EH (cell line): ENCODE data around the gene S100PBP.

Experiments
- DNase-seq: peaks from one replicate; pipeline ENCODE4 v3.0.0-alpha.2; 2015; ENCODE audit warnings: low read depth

Gene S100PBP

DNA sequence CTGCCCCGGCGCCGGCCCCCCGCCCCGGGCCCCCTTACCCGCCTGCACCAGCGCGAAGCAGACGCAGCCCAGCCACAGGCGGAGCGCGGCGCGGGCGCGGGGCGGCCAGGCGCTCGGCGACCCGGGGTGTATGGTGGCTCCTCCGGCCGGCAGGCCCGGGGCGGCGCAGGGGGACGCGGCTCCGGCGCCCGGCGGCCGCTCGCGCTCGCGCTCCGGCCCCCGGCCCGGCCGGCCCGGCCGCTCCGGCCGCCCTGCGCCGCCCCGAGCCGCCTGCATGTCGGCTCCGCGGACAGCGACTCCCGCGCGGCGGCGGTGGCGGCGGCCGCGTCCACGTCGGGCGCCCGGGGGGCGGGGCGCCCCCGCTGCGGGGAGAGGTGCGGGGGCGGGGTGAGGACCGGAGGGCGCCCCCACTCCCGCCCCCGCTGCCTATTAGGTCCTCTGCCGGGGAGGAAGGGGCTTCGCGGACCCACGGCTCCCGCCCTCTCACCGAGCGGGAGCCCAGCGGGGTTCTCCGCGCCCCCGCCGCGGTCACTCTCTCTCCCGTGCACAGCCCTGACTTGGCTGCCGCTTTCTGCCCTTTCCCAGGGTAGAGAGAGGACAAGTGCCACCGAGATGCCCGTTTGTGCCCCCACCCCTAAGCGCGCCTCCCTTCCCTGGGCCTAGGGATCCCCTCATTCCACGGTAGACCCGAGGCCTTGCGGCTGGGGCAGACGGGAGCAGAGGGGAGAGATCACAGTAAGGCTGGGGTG, 53.3 kb downstream of the S100PBP start, which contains the start of gene FNDC5:
TSS of gene FNDC5 (minus strand) at position 298 of the 749 bp plus-strand sequence.
- peak; percentile 51 for DNase-seq

DNA sequence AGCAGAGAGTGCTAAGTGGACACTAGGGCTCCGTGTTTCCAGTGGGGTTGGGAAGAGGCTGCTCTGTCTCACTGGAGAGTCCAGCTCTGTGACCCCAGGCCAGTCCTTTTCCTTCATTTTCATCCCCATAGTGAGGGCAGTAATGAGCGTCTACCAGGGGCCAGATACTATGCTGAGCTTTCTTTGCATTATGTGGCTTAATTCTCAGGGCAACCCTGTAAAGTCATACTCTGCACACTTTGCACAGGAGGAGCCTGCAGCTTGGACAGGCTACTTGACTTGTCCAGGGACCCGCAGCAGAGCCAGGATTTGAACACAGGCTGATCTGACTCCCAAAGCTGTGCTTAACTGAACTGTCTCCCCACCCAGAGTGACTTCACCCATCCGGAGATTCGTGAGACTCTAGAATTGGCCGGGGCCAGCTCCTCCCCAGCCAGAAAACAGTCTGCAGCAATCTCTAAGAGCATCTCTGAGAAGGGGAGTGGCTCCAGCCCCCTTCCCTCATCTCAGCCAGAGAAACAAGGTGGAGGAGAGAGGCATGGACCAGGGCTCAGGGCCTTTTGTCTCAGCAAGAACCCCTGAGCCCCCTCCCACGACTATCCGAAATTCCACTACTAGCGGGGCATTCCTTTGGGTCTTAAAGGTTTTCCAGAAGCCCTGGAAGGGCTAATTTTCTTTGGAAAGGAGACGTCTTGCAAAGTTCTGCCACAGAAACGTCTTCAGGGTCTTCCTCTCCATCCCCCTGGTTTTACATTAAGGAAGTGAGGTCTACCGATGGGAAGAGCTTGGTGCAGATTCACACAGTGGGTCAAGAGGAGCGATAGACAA, 54.1 kb downstream of the S100PBP start:
- no peak for DNase-seq

DNA sequence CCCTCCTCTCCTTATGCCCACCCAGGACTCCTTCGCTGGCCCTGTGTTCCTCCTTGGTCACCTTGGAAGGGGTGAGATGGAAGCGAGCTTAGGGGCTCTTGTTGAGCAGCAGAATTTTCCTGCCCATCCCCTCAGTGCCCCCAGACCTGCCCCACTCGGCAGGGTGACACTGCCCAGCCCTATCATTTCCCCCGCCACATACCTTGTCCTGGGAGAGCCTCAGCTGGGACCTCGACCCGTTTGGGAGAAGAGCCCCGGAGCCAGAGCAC, 54.7 kb downstream of the S100PBP start:
- no peak for DNase-seq

DNA sequence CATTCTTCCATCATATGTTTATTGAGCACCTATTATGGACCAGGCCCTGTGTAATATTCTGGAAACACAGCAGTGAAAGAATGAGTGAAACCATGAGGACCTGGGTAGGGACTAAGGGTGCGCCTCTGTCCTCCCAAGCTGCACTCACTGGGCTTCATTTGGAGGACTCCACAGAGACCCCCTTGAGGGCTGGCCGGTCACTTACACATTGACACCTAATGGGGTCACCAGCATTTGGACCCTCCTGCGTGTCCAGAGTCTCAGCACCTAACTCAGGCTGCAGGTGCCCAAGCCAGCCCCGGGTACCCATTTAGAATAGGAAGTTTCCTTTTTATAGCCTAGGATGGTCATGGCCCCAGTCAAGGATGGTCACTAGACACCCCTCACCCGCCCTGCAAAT, 56.0 kb downstream of the S100PBP start:
- no peak for DNase-seq

DNA sequence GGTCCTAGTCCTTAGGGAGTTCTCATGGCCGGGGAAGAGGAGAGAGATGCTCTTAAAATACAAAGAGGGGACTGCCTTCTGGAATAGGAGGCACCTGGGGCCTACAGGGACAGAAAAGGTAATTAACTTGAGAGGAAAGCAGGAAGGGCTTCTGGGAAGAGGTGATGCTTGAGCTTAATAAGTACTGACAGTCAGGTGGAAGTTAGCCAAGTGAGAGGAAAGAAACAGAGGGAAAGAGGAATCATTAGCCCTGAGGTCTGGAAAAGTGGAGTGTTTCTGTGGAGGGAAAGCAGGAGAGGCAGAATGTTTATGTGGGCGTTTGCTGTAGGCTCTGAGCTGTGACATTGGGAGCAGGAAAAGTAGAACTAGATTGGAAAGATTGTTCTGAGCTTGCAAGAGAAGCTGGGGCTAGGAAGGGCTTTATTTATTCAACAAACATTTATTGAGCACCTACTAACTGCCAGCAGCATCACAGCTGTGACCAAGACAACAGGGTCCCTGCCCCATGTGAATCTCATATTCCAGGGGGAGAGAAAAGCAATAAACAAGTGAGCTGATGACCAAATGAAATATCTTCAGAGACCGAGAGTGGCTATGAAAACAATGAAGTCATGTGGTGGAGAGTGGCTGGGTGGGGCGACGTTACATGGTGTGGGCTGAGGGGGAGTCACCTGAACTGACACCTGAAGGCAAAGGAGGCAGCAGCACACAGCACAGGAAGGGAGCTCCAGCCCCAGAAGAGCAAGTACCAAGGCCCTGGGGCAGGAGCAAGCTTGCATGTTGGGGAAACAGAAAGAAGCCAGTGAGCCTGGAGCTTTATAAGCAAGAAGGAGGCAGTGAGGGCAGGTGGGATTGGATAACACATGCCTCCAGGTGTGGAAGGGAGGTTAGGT, 57.7 kb downstream of the S100PBP start:
- DNase-seq: no peak

DNA sequence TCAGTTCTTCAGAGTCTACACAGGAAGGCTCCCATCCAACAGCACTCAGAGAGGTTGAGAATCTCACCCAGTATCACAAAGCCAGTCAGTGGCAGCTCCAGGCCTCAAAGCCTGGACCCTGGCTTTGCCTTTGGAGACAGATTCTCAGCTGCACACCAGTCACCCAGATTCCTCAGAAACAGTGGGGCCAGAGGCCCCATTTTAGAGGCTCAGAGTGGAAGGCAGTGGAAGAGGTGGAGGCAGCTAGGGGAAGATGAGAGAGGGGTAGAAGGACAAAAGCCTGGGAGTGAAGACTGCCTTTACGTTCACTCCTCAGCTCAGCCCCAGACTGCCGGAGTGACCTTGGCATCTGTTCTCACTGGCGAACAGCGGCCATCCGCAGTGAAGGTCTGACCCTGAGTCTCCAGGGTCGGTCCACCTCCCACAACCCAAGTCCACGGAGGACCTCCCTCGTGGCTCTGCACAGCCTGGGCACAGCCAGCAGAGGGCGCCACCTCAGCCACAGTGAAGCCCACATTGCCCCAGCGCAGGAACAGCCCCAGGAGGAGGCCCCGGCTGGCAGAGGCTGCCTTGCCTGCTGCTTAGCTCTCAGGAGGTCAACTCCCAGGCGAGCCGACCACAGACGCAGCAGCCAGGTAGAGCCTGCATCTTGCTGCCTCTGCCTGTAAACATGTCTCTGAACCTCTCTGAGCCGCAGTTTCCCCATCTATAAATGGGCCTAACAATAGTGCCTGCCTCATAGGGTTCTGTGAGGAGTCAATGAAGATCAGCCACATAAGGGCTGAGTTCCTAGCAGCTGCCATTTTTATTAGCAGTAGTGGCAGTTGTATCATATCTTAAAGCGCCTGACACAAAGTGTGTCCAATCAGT, 59.1 kb downstream of the S100PBP start:
- peak; percentile 52 for DNase-seq

DNA sequence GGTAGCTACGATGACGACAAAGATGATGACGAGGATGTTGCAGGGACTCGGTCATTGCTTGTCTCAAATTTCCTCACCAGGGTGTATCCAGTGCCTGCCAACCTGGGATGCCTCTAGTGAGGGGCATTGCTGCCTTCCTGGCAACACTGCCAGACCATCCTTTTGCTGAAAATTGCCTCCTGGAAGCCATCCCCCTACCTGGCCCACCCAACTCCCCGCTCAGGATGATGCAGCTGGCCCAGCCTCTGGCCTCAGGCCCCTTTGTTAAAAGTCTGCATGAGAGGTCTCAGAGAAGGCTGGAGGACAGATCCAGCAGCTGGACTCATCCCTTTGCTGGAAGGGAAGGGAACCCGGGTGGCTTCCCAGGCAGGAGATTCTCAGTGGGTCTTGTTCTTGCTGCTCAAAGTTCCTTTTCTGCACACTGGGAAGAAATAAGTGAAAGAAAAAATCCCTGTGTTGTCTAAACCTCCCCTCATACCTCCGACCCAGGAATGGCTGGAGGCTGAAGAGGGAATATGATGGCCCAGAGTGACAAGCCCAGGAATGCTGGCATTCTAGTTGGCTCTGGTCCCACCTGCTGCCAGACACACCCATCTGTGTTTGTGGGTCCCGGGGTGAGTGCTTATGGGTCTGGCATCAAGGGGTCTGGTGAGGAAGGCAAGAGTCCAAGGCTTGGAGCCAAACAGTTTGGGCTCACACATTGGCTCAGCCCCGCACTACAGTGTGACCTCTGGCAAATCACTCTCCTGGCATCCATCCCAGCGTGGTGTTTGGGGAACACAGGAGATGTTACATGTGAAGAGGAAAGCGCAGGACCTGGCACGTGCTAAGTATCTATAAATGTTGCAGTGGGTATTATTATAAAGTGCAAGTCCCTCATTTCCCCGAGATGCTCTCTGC, 60.0 kb downstream of the S100PBP start:
- no peak for DNase-seq

DNA sequence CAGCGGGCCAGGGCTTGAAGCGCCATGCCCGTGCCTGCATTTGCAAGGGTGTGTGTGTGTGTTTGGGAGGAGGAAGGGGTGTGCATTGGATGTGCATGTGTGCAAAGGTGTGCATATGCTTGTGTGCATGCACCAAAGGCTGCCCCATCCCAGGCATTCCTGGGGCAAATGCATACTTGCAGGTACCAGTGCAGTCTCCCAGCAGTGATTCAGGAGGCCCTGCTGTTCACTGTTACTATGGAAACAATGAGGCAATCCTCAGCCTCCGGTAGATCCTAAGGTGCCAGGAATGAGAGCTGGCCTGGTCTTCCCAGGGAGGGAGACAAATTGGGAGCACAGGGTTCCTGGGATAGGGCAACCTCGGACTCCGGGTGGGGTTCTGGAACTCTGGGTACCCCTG, 60.7 kb downstream of the S100PBP start:
- DNase-seq: peak; percentile 36

DNA sequence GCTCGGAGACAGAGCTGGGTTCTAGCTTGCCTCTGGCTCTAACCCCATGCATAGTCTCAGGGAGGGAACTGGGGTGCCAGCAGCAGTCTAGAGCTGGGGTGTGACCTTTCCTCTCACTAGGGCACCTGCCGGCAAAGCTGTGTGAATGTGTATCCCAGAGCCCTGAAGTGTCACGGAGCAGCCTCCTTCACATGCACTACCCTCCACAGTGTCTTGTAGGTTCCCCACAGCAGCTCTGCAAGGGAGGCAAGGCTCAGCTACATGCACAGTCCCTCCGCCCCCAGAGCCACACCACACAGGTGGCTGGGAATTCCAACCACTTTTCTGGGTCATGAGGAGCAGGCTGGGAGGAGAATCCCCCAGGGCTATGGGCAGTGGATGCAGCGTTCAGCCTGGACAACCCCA, 61.2 kb downstream of the S100PBP start:
- DNase-seq: no peak

DNA sequence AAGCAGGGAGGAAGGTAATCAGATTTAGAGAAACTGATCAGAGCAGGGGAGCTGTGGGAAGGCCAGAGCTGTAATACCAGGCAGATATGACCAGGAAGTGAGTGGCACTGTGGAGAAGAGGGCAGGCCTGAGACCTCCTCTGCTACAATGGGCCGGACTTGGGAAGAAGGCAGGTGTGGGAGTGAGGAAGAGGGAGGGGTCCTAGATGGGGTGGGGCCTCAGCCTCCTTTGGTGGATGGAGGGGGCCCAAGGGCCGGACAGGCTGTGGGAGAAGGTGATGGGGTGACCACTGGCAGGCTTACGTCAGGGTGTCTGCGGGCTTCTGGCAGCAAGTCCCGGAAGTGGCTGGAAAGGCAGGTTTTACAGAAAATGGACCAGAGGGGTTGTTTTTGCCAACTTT, 63.8 kb downstream of the S100PBP start:
- DNase-seq: no peak

DNA sequence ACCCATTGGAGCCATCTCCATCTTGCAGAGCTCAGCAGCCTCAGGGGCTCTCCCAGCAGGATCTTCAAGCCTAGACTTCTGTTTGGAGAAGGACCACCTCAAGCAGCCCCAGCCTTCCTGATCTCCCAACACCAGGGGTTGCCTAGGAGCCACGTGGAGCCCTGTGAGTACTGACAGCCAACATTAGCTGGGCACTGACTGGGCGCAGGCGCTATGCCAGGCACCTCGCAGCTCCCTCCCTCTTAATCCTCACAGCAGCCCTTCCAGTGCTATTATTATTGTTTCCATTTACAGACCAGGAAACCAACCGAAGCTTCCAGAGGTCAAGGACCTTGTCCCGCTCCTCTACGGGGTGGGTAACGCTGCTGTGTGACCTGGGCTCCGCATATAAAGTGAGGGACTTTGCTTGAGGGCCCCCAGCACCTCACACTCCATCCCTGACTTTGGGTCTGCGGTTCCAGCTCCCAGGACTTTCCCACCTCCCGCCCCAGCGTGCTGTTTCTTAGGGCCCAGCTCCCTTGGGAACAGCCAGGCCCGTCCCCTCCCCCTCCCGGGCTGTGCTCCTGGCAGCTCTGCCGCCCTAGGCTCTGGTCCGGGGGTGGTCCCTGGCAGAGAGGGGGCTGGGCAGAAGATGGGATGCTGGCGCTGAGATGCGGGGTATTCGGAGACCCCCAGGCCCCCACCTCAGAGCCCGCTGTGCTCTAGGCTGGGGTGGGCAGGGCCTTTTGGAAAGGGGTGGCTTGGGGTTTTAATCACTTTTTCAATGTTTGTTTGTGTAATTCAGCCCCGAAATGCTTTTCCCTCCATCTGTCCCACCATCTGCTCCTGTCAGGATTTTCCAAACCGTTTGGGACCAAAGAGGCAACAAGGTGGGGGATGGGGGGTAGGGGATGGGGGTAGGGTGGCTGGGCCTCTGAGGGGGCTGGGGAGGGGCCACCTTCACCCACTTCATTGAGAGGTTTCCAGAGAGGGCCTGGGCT, 64.7 kb downstream of the S100PBP start:
- DNase-seq: no peak

DNA sequence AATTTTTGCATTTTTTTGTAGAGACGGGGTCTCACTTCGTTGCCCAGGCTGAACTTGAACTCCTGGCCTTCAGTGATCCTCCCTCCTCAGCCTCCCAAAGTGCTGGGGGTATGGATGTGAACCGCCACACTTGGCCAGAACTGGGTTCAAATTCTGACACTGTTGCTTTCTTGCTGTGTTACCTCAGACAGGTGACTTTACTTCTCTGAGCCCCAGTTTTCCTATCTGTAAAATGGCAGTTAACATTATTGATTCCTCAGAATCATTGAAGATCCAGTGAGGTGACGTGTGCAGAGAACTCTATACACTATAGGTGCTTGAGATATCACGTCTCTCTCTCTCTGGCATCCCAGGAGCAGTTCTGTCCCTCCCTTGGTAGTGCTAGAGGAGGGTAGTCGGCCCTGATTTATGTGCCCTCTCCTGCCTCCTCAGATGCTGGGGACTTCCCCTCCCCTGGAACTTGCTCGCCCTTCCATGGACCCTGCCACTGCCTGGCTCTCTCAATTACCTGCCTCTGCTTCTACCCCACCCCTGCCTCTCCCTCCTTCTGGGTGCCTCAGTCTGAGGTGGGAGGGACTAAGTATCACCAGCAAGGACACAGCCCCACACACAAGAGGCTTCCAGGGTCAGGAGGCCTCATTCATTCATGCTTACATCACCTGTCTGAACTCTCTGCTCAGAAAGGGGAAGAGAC, 66.0 kb downstream of the S100PBP start:
- no peak for DNase-seq

DNA sequence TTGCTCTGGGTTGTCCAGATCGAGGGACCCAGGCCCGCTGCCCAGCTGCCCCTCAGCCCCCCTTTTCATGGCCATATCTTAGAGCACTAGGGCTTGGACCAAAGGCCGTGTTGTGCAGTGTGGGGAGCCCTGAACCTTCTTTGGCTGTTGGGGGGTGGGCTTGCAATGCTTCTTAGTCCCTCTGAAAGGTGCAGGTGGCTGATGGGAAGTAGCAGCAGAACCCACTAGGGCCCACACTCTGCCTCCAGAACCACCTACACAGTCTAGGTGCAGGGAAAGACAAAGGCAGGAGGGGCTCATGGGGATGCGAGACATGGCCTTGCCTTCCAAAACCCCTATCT, 66.5 kb downstream of the S100PBP start:
- no peak for DNase-seq

DNA sequence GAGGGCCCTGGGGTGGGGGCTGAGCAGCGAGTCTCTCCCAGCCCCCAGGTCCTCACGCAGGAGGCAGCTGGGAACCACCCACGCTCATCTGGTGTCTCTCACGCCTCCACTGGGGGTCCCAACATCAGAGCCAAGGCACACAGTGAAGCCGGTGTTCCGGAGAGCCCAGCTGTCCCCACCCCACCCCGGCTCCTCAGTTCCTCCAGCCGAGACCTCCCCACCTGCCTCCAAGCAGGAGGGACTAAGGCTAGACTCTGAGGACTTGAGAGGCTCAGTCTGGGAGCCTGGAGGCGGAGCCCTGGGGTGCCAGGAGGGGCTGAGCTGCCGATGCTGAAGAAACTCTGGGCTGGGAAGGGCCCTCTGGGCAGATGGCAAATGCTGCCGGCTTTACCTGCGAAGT, 67.3 kb downstream of the S100PBP start:
- no peak for DNase-seq

DNA sequence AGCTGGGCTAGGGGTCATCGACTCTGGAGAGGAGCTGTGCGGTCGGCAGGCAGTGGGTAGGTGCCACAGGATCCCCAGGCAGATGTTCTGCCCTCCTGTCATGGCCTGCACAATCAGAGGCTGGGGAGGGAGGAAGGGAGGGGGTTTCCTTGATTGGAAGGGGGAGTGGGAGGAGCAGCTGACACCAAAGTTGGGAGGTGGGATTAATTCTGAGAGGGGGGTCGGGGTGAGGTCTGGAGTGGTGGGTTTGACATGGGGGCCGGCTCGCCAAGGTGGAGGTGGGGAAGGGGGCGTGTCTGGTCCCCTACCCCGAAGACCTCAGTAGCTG, 68.2 kb downstream of the S100PBP start:
- DNase-seq: no peak

DNA sequence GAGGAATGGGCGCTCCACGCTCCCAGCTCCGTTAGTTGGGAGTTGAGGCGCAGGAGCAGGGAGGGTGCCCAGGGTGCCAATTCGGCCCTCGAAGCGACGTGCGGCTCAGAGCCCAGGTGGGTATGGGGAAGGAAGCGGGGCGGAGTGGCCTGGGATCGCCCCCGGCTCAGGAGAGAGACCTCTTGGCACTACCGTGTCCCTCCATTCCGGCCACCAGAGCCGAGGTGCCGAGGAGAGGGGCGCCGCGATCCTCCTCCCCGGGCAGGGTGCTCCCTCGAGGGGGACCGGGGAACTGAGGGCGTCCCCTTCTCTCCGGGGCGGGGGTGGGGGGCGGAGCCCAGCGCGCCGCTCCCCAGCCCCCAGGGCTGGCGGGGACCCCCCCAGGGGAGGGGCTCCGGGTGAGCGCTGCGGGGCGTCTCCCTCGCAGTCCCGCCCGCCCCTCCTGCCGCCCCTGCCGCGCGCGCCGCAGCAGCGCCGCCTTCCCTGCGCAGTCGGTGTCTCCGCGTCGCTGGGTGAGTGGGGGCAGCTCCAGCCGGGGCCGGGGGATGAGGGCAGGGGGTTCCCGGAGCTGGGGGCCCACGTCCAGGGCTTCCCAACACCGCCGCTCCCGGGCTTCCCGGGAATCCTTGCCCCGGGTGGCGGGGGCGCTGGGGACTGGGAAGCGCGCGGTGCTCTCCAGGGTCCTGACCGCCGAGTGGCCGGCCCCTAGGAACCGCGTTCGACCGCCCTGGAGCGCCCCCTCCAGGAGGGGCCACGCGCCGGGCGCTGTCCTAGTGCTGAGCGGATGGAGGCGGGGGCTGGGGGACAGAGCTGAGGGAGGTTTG, 68.8 kb downstream of the S100PBP start, which contains the start of gene HPCA:
TSS of gene HPCA (plus strand) at position 488 of the 824 bp plus-strand sequence. CDS start 2,408 bp downstream, outside the sequence.
- peak; percentile 67 for DNase-seq

DNA sequence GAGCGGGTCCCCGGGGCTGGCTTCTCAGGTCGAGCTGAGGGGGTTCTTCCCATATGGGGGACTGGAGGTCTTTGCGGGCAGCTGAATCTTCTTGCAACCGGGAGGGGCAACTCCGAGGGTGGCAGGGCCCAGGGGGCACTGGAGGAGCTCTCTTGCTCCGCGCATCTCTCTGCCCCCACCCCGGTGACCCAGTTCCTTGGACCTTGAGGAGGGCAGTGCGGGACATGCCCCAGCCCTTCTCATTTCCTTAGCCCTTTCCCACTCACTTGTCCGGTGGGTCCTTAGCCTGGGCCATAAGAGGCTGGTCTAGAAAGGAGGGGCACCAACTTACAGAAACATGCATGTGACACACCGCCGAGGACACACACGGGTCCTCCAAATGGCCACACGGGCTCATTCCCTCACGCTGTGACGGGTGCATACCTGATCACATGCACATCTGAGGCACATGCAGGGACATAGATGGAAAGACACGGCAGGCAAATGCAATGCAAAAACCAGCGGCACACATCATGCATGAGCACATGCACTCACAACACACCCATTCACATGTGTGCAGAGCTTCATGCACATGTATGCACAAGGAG, 69.5 kb downstream of the S100PBP start:
- no peak for DNase-seq

DNA sequence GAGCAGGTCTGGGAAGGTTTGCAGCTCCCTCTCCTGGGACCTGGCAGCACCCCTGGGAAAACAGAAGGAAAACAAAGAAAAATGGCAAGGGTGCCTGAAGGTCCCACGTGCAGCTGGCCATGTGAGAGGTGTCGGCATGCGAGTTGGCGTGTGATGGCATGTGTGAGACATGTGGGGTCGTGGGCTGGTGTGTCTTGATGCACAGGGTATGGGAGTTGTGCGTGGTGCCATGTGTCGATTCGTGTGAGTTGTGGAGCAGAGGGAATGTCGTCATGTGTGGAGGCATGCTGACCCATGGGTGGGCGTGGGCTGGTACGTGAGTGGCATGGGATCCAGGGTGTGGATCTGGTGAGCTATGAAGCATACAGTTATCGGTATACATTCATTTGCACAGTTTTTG, 70.2 kb downstream of the S100PBP start:
- no peak for DNase-seq
